Neural cell (in vitro differentiated cells): Measurements from ENCODE around the gene MDM2. TPM values are rescaled to one million over a fixed set of nuclear protein-coding genes. Genes with fewer than 3 reads are reported as not detected.

ENCODE experiments used
- H2AFZ ChIP-seq: fragments of 200-600, 300-800 bp; sonication (generic), shearing (Covaris generic); 2 replicates; pipeline ENCODE4 v1.6.0; 2014; ENCODE audit warnings: low read depth, mild to moderate bottlenecking, antibody characterized with exemption, low read length, moderate library complexity
- H3F3A ChIP-seq: fragments of 200-600 bp; shearing (Covaris generic); 2 replicates; pipeline ENCODE4 v1.6.1; 2016; ENCODE audit warnings: mild to moderate bottlenecking, moderate library complexity, mixed read lengths, antibody characterized with exemption, low read length; ENCODE audit not compliant: insufficient read depth, poor library complexity, severe bottlenecking
- H3K27ac ChIP-seq: fragments of 200-600, 300-800 bp; sonication (generic), shearing (Covaris generic); 2 replicates; pipeline ENCODE4 v1.5.1; 2014; ENCODE audit warnings: mild to moderate bottlenecking, low read length, moderate library complexity
- H3K27me3 ChIP-seq: fragments of 300-800, 200-600 bp; sonication (generic), shearing (Covaris generic); 2 replicates; pipeline ENCODE4 v1.6.0; 2014; ENCODE audit warnings: mild to moderate bottlenecking, low read depth, low read length, moderate library complexity; ENCODE audit not compliant: insufficient read depth
- H3K36me3 ChIP-seq: fragments of 300-800, 200-600 bp; sonication (generic), shearing (Covaris generic); 2 replicates; pipeline ENCODE4 v1.5.1; 2014; ENCODE audit warnings: mild to moderate bottlenecking, antibody characterized with exemption, low read length, moderate library complexity; ENCODE audit not compliant: insufficient read depth
- H3K4me2 ChIP-seq: fragments of 300-800, 200-600 bp; sonication (generic), shearing (Covaris generic); 2 replicates; pipeline ENCODE4 v1.6.0; 2014; ENCODE audit warnings: mild to moderate bottlenecking, low read length
- H3K4me3 ChIP-seq: fragments of 300-800, 200-600 bp; sonication (generic), shearing (Covaris generic); 2 replicates; pipeline ENCODE4 v1.5.1; 2014; ENCODE audit warnings: mild to moderate bottlenecking, low read length, moderate library complexity
- H3K79me2 ChIP-seq: fragments of 200-600 bp; shearing (Covaris generic); replicated peaks from 2 replicates; pipeline ENCODE4 v1.6.0; 2014; ENCODE audit warnings: mild to moderate bottlenecking, low read length, moderate library complexity; ENCODE audit not compliant: insufficient read depth
- H3K9ac ChIP-seq: fragments of 300-800, 200-600 bp; sonication (generic), shearing (Covaris generic); 2 replicates; pipeline ENCODE4 v1.6.1; 2016; ENCODE audit warnings: mild to moderate bottlenecking, low read length, mixed read lengths
- H3K9me2 ChIP-seq: fragments of 200-600 bp; shearing (Covaris generic); 2 replicates; pipeline ENCODE4 v1.6.1; 2016; ENCODE audit warnings: mild to moderate bottlenecking, low read length, mixed read lengths; ENCODE audit not compliant: insufficient read depth
- H3K9me3 ChIP-seq: fragments of 200-600, 300-800 bp; sonication (generic), shearing (Covaris generic); 2 replicates; pipeline ENCODE4 v1.6.1; 2016; ENCODE audit warnings: mild to moderate bottlenecking, mixed run types, low read length, moderate library complexity, mixed read lengths
- H4K20me1 ChIP-seq: fragments of 200-600 bp; shearing (Covaris generic); 2 replicates; pipeline ENCODE4 v1.6.1; 2016; ENCODE audit warnings: mild to moderate bottlenecking, mixed run types; ENCODE audit not compliant: insufficient read depth
- CTCF ChIP-seq: fragments of 450-650 bp; IDR thresholded peaks from 2 replicates; pipeline ENCODE4 v1.5.1; 2014; ENCODE audit warnings: antibody characterized with exemption, mild to moderate bottlenecking, moderate library complexity; ENCODE audit not compliant: poor library complexity, severe bottlenecking
- EP300 ChIP-seq: fragments of 450-650 bp; conservative IDR thresholded peaks from 2 replicates; pipeline ENCODE4 v1.6.1; 2014; ENCODE audit warnings: antibody characterized with exemption, mild to moderate bottlenecking, moderate library complexity; ENCODE audit not compliant: poor library complexity, severe bottlenecking
- EZH2 ChIP-seq: fragments of 200-600, 300-800 bp; shearing (Covaris generic), sonication (generic); IDR thresholded peaks from 2 replicates; pipeline ENCODE4 v1.6.1; 2014; ENCODE audit warnings: antibody characterized with exemption, low read length, borderline replicate concordance, mild to moderate bottlenecking; ENCODE audit not compliant: insufficient read depth, poor library complexity, severe bottlenecking
- MXI1 ChIP-seq: fragments of 450-650 bp; conservative IDR thresholded peaks from 2 replicates; pipeline ENCODE4 v1.6.1; 2014; ENCODE audit warnings: antibody characterized with exemption, mild to moderate bottlenecking; ENCODE audit not compliant: poor library complexity, severe bottlenecking
- POLR2AphosphoS5 ChIP-seq: IDR thresholded peaks from 2 replicates; pipeline ENCODE4 v1.6.1; 2012
- RAD21 ChIP-seq: fragments of 450-650 bp; conservative IDR thresholded peaks from 2 replicates; pipeline ENCODE4 v1.6.1; 2014; ENCODE audit warnings: antibody characterized with exemption, mild to moderate bottlenecking, moderate library complexity
- REST ChIP-seq: IDR thresholded peaks from 2 replicates; pipeline ENCODE4 v1.6.1; 2012; ENCODE audit warnings: borderline replicate concordance
- SMC3 ChIP-seq: fragments of 450-650 bp; conservative IDR thresholded peaks from 2 replicates; pipeline ENCODE4 v1.6.1; 2014; ENCODE audit warnings: antibody characterized with exemption, mild to moderate bottlenecking, moderate library complexity; ENCODE audit not compliant: poor library complexity
- TAF1 ChIP-seq: IDR thresholded peaks from 2 replicates; pipeline ENCODE4 v1.6.1; 2012; ENCODE audit warnings: low read depth
- polyA plus RNA-seq: library from polyadenylated mRNA; depleted of rRNA; stranded (reverse); fragments of >200 nt; gene quantifications from 2 replicates; pipeline ENCODE4 v1.2.3, GENCODE V29; 2014

MDM2 gene
- polyA plus RNA-seq, 1 donor from 2014 or later, result 37.5 TPM

- H3K4me3 ChIP-seq, result no peak overlapping the region
- TF ChIP-seq EP300, result no peak
- no peak for TF ChIP-seq EZH2
- no peak for TF ChIP-seq RAD21
- no peak for TF ChIP-seq SMC3
- TF ChIP-seq POLR2AphosphoS5, result no peak
- no peak for TF ChIP-seq REST
- TF ChIP-seq CTCF, result no peak
- TF ChIP-seq TAF1, result no peak
- no peak for TF ChIP-seq MXI1
- H3K9ac ChIP-seq, result no peak overlapping the region
- H3K27me3 ChIP-seq, result no peaks in the 10 kb centered on the region
- no peaks in the 10 kb centered on the region for H3K36me3 ChIP-seq
- no peaks in the 10 kb centered on the region for H3K9me2 ChIP-seq
- no peaks in the 10 kb centered on the region for H3K9me3 ChIP-seq
- H3K4me2 ChIP-seq, result no peak overlapping the region
- H3F3A ChIP-seq, result no peaks in the 10 kb centered on the region
- no peak overlapping the region for H2AFZ ChIP-seq
- no peaks in the 10 kb centered on the region for H3K79me2 ChIP-seq
- H4K20me1 ChIP-seq, result no peaks in the 10 kb centered on the region
- H3K27ac ChIP-seq, result no peak overlapping the region
These were observed 91.3 kb downstream of the MDM2 start for GRCh38 chr12:68899251-68899771.

GRCh38 chr12:68900241-68900640 is 92.3 kb downstream of the MDM2 start:
- TF ChIP-seq TAF1 (no peak), EP300 (no peak), POLR2AphosphoS5 (no peak), EZH2 (no peak), REST (no peak), RAD21 (no peak), MXI1 (no peak), CTCF (no peak), SMC3 (no peak)
- no peak overlapping the region for H3K4me2 ChIP-seq

More at GRCh38 chr12:68900241-68900640, 92.3 kb downstream of the MDM2 start:
- H4K20me1 ChIP-seq, result no peaks in the 10 kb centered on the region
- H3K9ac ChIP-seq, result no peak overlapping the region
- no peak overlapping the region for H3K4me3 ChIP-seq
- no peak overlapping the region for H2AFZ ChIP-seq
- H3K27me3 ChIP-seq, result no peaks in the 10 kb centered on the region
- H3K27ac ChIP-seq, result no peak overlapping the region
- no peaks in the 10 kb centered on the region for H3K9me3 ChIP-seq
- no peaks in the 10 kb centered on the region for H3K36me3 ChIP-seq
- H3K9me2 ChIP-seq, result no peaks in the 10 kb centered on the region
- no peaks in the 10 kb centered on the region for H3K79me2 ChIP-seq
- H3F3A ChIP-seq, result no peaks in the 10 kb centered on the region
